ENCODE results near the gene FBXW4. TPM values are rescaled to one million over a fixed set of nuclear protein-coding genes. Genes with fewer than 3 reads are reported as not detected.
"Not testable (repeated sequence)": the region's sequence is repeated elsewhere in the genome, so short reads cannot be mapped to it uniquely, and the experiment has no call there.

Gene FBXW4
- total RNA-seq, 1 donor from 2014 or later: 21.9 TPM

GRCh38 chr10:101639141-101639900, 55.6 kb downstream of the FBXW4 start:
- H3K36me3 Mint-ChIP-seq (ENCODE audit: low read depth, unreplicated experiment): peaks cover 16% of the 10 kb centered on the region
- Histone ChIP-seq H3K79me2 (ENCODE audit: insufficient read depth, low read length) (no peaks in the 10 kb centered on the region), H2AFZ (ENCODE audit: low read depth, low read length) (no peak overlapping the region), H3K4me1 (ENCODE audit: insufficient read depth, low read length) (no peaks in the 10 kb centered on the region), H4K20me1 (ENCODE audit: insufficient read depth, low read length) (peaks cover 22% of the 10 kb centered on the region), H3K27me3 (ENCODE audit: insufficient read depth, low read length) (no peaks in the 10 kb centered on the region), H3K4me3 (ENCODE audit: insufficient read depth, low read depth, low read length) (no peak overlapping the region), H3K4me2 (ENCODE audit: low read length) (no peak overlapping the region), H3K9me3 (ENCODE audit: insufficient read depth, low read depth, low read length) (no peaks in the 10 kb centered on the region), H3K9ac (ENCODE audit: low read length) (no peak overlapping the region), H3K27ac (ENCODE audit: low read depth, low read length) (no peak overlapping the region), H3K36me3 (ENCODE audit: insufficient read depth, low read length) (no peaks in the 10 kb centered on the region)
- DNase-seq (ENCODE audit: low read depth) (no peak), FAIRE-seq (no peak)
- no peaks in the 10 kb centered on the region for H3K27me3 Mint-ChIP-seq (ENCODE audit: low read depth, unreplicated experiment)
- H3K4me3 Mint-ChIP-seq (ENCODE audit: unreplicated experiment): no peak overlapping the region
- no peak for TF ChIP-seq EZH2 (IDR thresholded peaks at IDR 0.05; ENCODE audit: insufficient read depth, low read length)
- TF ChIP-seq CTCF (IDR thresholded peaks at IDR 0.05; ENCODE audit: insufficient read depth, low read depth, low read length): no peak
- no peaks in the 10 kb centered on the region for H3K4me1 Mint-ChIP-seq (ENCODE audit: low read depth, unreplicated experiment)
- H3K9me3 Mint-ChIP-seq (ENCODE audit: unreplicated experiment): no peaks in the 10 kb centered on the region
- H3K27ac Mint-ChIP-seq (ENCODE audit: unreplicated experiment): no peak overlapping the region

GRCh38 chr10:101633510-101633909, 61.5 kb downstream of the FBXW4 start:
- H3K36me3 Mint-ChIP-seq (ENCODE audit: low read depth, unreplicated experiment): peaks cover 11% of the 10 kb centered on the region
- H3K4me1 Mint-ChIP-seq (ENCODE audit: low read depth, unreplicated experiment); DNase-seq (ENCODE audit: low read depth); H2AFZ ChIP-seq (ENCODE audit: low read depth, low read length); H3K4me1 ChIP-seq (ENCODE audit: insufficient read depth, low read length); H3K4me2 ChIP-seq (ENCODE audit: low read length); H3K4me3 ChIP-seq (ENCODE audit: insufficient read depth, low read depth, low read length); H3K36me3 ChIP-seq (ENCODE audit: insufficient read depth, low read length); H3K9me3 ChIP-seq (ENCODE audit: insufficient read depth, low read depth, low read length); H3K79me2 ChIP-seq (ENCODE audit: insufficient read depth, low read length); FAIRE-seq; H3K4me3 Mint-ChIP-seq (ENCODE audit: unreplicated experiment); H3K27me3 ChIP-seq (ENCODE audit: insufficient read depth, low read length); H3K27ac ChIP-seq (ENCODE audit: low read depth, low read length); H3K27ac Mint-ChIP-seq (ENCODE audit: unreplicated experiment); H3K9me3 Mint-ChIP-seq (ENCODE audit: unreplicated experiment); H3K9ac ChIP-seq (ENCODE audit: low read length); H3K27me3 Mint-ChIP-seq (ENCODE audit: low read depth, unreplicated experiment): not testable (repeated sequence)
- H4K20me1 ChIP-seq (ENCODE audit: insufficient read depth, low read length): peaks cover 18% of the 10 kb centered on the region

GRCh38 chr10:101631821-101632475, 63.0 kb downstream of the FBXW4 start:
- H3K9me3 Mint-ChIP-seq (ENCODE audit: unreplicated experiment): no peaks in the 10 kb centered on the region

More at GRCh38 chr10:101631821-101632475, 63.0 kb downstream of the FBXW4 start:
- H3K27ac Mint-ChIP-seq (ENCODE audit: unreplicated experiment): no peak overlapping the region
- no peaks in the 10 kb centered on the region for H3K9me3 ChIP-seq (ENCODE audit: insufficient read depth, low read depth, low read length)
- no peak overlapping the region for H3K4me2 ChIP-seq (ENCODE audit: low read length)
- H3K9ac ChIP-seq (ENCODE audit: low read length): no peak overlapping the region
- no peak overlapping the region for H2AFZ ChIP-seq (ENCODE audit: low read depth, low read length)
- H4K20me1 ChIP-seq (ENCODE audit: insufficient read depth, low read length): peaks cover 23% of the 10 kb centered on the region
- no peaks in the 10 kb centered on the region for H3K4me1 ChIP-seq (ENCODE audit: insufficient read depth, low read length)
- H3K36me3 Mint-ChIP-seq (ENCODE audit: low read depth, unreplicated experiment): peaks cover 10% of the 10 kb centered on the region
- DNase-seq (ENCODE audit: low read depth): no peak
- H3K27ac ChIP-seq (ENCODE audit: low read depth, low read length): no peak overlapping the region
- H3K4me3 ChIP-seq (ENCODE audit: insufficient read depth, low read depth, low read length): no peak overlapping the region
- no peaks in the 10 kb centered on the region for H3K4me1 Mint-ChIP-seq (ENCODE audit: low read depth, unreplicated experiment)
- no peak for FAIRE-seq
- H3K79me2 ChIP-seq (ENCODE audit: insufficient read depth, low read length): no peaks in the 10 kb centered on the region
- no peaks in the 10 kb centered on the region for H3K27me3 Mint-ChIP-seq (ENCODE audit: low read depth, unreplicated experiment)
- H3K36me3 ChIP-seq (ENCODE audit: insufficient read depth, low read length): no peaks in the 10 kb centered on the region
- TF ChIP-seq EZH2 (IDR thresholded peaks at IDR 0.05; ENCODE audit: insufficient read depth, low read length): no peak
- TF ChIP-seq CTCF (IDR thresholded peaks at IDR 0.05; ENCODE audit: insufficient read depth, low read depth, low read length): no peak
- H3K4me3 Mint-ChIP-seq (ENCODE audit: unreplicated experiment): no peak overlapping the region
- H3K27me3 ChIP-seq (ENCODE audit: insufficient read depth, low read length): no peaks in the 10 kb centered on the region

Data from astrocyte (in vitro differentiated cells and primary cell).